ENCODE measurements around the gene NDC1.

NDC1 gene

GRCh38 chr1:53732409-53732808, 105.7 kb downstream of the NDC1 start:
- FAIRE-seq = no peak
- DNase-seq (ENCODE audit: low spot score) = no peak

GRCh38 chr1:53731779-53732305, 106.3 kb downstream of the NDC1 start:
- no peak for FAIRE-seq
- no peak for DNase-seq (ENCODE audit: low spot score)

GRCh38 chr1:53731043-53731600, 107.0 kb downstream of the NDC1 start:
- no peak for DNase-seq (ENCODE audit: low spot score)
- no peak for FAIRE-seq

- DNase-seq (ENCODE audit: low spot score) (no peak), FAIRE-seq (no peak)
Measured at GRCh38 chr1:53730224-53730865, 107.8 kb downstream of the NDC1 start.

- no peak for FAIRE-seq
Measured at GRCh38 chr1:53729456-53730223, 108.5 kb downstream of the NDC1 start.

GRCh38 chr1:53728702-53729455, 109.2 kb downstream of the NDC1 start:
- DNase-seq (ENCODE audit: low spot score) (no peak), FAIRE-seq (no peak)

More at GRCh38 chr1:53729456-53730223, 108.5 kb downstream of the NDC1 start:
- DNase-seq (ENCODE audit: low spot score) = no peak

- DNase-seq (ENCODE audit: low spot score) = no peak
- no peak for FAIRE-seq
Measured at GRCh38 chr1:53728196-53728595, 109.9 kb downstream of the NDC1 start.

GRCh38 chr1:53727461-53728092, 110.5 kb downstream of the NDC1 start:
- DNase-seq (ENCODE audit: low spot score) (no peak), FAIRE-seq (no peak)

GRCh38 chr1:53726009-53726600, 112.0 kb downstream of the NDC1 start:
- no peak for DNase-seq (ENCODE audit: low spot score)
- FAIRE-seq = no peak

GRCh38 chr1:53725238-53725689, 112.8 kb downstream of the NDC1 start:
- no peak for DNase-seq (ENCODE audit: low spot score)
- no peak for FAIRE-seq

GRCh38 chr1:53722025-53722424, 116.1 kb downstream of the NDC1 start:
- DNase-seq (ENCODE audit: low spot score) = no peak
- no peak for FAIRE-seq

- no peak for DNase-seq (ENCODE audit: low spot score)
- FAIRE-seq = no peak
Measured at GRCh38 chr1:53721088-53721487, 117.0 kb downstream of the NDC1 start.

GRCh38 chr1:53719469-53719868, 118.6 kb downstream of the NDC1 start:
- FAIRE-seq (no peak), DNase-seq (ENCODE audit: low spot score) (no peak)

GRCh38 chr1:53718443-53718842, 119.7 kb downstream of the NDC1 start:
- no peak for DNase-seq (ENCODE audit: low spot score)
- no peak for FAIRE-seq

- FAIRE-seq (no peak), DNase-seq (ENCODE audit: low spot score) (no peak)
Measured at GRCh38 chr1:53717025-53717804, 120.9 kb downstream of the NDC1 start.

- no peak for FAIRE-seq
Measured at GRCh38 chr1:53716150-53716549, 121.9 kb downstream of the NDC1 start.

GRCh38 chr1:53715478-53715877, 122.6 kb downstream of the NDC1 start:
- DNase-seq (ENCODE audit: low spot score) = no peak

More at GRCh38 chr1:53716150-53716549, 121.9 kb downstream of the NDC1 start:
- DNase-seq (ENCODE audit: low spot score) = no peak

More at GRCh38 chr1:53715478-53715877, 122.6 kb downstream of the NDC1 start:
- FAIRE-seq = peak; percentile 42

Data from urothelium cell line (cell line).